OCI-LY3 (cell line): Measurements from ENCODE around the gene STK39.

ENCODE experiments used
- EZH2phosphoT487 ChIP-seq: fragments of 200-600 bp; shearing (Covaris generic); IDR thresholded peaks from 2 replicates; pipeline ENCODE4 v1.6.1; 2018; ENCODE audit warnings: antibody characterized with exemption, mixed run types, low read depth
- TF ChIP-seq, protein P1 (sequence below): fragments of 200-600, 300-600 bp; sonication (generic); IDR thresholded peaks from 2 replicates; pipeline ENCODE4 v1.5.1; 2014; ENCODE audit warnings: antibody characterized with exemption, low read length, low read depth

DNA sequence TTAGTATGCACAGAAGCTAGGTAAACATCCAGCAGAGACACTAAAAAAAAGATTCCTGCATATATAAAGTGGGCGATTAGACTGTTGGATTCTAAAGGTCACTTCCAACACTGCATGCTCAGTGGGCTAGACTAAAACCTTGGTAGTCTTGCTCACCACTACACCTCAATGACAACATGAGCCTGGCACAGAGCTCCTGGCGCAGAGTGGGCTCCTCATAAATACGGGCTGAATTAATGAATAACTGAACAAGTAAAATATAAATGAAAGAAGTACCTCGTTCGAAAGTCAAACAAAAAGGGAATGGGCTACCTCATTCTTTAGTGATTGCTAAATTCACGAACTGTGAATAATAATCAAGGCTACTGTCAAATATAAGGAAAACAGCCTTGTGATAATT, 185.3 kb downstream of the STK39 start:
- TF ChIP-seq, protein P1, sequence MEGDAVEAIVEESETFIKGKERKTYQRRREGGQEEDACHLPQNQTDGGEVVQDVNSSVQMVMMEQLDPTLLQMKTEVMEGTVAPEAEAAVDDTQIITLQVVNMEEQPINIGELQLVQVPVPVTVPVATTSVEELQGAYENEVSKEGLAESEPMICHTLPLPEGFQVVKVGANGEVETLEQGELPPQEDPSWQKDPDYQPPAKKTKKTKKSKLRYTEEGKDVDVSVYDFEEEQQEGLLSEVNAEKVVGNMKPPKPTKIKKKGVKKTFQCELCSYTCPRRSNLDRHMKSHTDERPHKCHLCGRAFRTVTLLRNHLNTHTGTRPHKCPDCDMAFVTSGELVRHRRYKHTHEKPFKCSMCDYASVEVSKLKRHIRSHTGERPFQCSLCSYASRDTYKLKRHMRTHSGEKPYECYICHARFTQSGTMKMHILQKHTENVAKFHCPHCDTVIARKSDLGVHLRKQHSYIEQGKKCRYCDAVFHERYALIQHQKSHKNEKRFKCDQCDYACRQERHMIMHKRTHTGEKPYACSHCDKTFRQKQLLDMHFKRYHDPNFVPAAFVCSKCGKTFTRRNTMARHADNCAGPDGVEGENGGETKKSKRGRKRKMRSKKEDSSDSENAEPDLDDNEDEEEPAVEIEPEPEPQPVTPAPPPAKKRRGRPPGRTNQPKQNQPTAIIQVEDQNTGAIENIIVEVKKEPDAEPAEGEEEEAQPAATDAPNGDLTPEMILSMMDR, result no peak
- TF ChIP-seq EZH2phosphoT487, result no peak
